Measurements from ENCODE around the gene LCN9. TPM values are rescaled to one million over a fixed set of nuclear protein-coding genes. Genes with fewer than 3 reads are reported as not detected.

Gene LCN9
- total RNA-seq, 1 experiment from 2014 or later, result 0.52 TPM

GRCh38 chr9:135703726-135704125 is 40.6 kb downstream of the LCN9 start:
- Histone ChIP-seq H3K4me2 (ENCODE audit: insufficient read depth, insufficient read length, low read length) (no peak overlapping the region), H3K18ac (ENCODE audit: insufficient read length, low read depth, low read length) (no peak overlapping the region), H2BK120ac (ENCODE audit: low read depth, low read length, poor library complexity, severe bottlenecking) (no peak overlapping the region), H4K5ac (ENCODE audit: insufficient read length, low read depth, low read length) (no peak overlapping the region), H4K91ac (ENCODE audit: insufficient read length, low read depth, low read length) (no peak overlapping the region), H3K79me1 (ENCODE audit: insufficient read depth, low read depth, low read length, poor library complexity, severe bottlenecking) (no peaks in the 10 kb centered on the region), H3K27me3 (ENCODE audit: insufficient read depth, low read length) (no peaks in the 10 kb centered on the region; the same call in 1 of the 2 replicates), H2BK15ac (ENCODE audit: low read depth, low read length) (no peak overlapping the region), H3K4ac (ENCODE audit: low read depth, low read length) (no peak overlapping the region), H2BK20ac (ENCODE audit: low read depth, low read length, poor library complexity, severe bottlenecking) (no peak overlapping the region), H3K4me1 (ENCODE audit: insufficient read depth, low read length) (no peaks in the 10 kb centered on the region), H2AK5ac (ENCODE audit: insufficient read length, low read length) (no peak overlapping the region), H3K14ac (ENCODE audit: insufficient read depth, low read length) (no peak overlapping the region; the same call in 1 of the 2 replicates), H2AFZ (ENCODE audit: low read length) (no peak overlapping the region), H3K79me2 (ENCODE audit: insufficient read depth, low read length) (no peaks in the 10 kb centered on the region), H3K9me3 (ENCODE audit: control insufficient read depth, low read depth, low read length) (no peaks in the 10 kb centered on the region), H3T11ph (ENCODE audit: low read length) (no peak overlapping the region), H3K27ac (ENCODE audit: insufficient read length, low read depth, low read length) (no peak overlapping the region), H3K9ac (ENCODE audit: extremely low read depth, insufficient read length, low read length) (no peak overlapping the region), H4K20me1 (ENCODE audit: control insufficient read depth, insufficient read depth, insufficient read length) (no peaks in the 10 kb centered on the region), H3K56ac (ENCODE audit: insufficient read length, low read depth, low read length) (no peak overlapping the region), H3K23ac (ENCODE audit: insufficient read length, low read depth, low read length) (no peak overlapping the region), H3K23me2 (ENCODE audit: insufficient read length, low read depth, low read length, poor library complexity, severe bottlenecking) (no peaks in the 10 kb centered on the region), H4K8ac (replicated peaks; ENCODE audit: insufficient read length, low read depth, low read length) (no peak overlapping the region), H2BK5ac (ENCODE audit: insufficient read length, low read length) (no peak overlapping the region), H2BK12ac (ENCODE audit: insufficient read length, low read depth, low read length) (no peak overlapping the region)
- peak; percentile 61 for DNase-seq
- Mint-ChIP-seq H3K4me3 (no peak overlapping the region), H3K4me1 (peaks cover 2 to 4% of the 10 kb centered on the region in 2 experiments; a peak in 3 of 4 replicates), H3K27ac (no peak overlapping the region), H3K9me3 (no peaks in the 10 kb centered on the region; a peak in 1 of 5 replicates), H3K36me3 (ENCODE audit: insufficient read depth in 1 of 3, low read depth in 3 of 3) (no peaks in the 10 kb centered on the region), H3K27me3 (ENCODE audit: low read depth) (peaks cover 19% of the 10 kb centered on the region)
- no peak for TF ChIP-seq CTCF (conservative IDR thresholded peaks at IDR 0.05)
- no CpG with 5 or more reads among the region's 14 CpGs for WGBS (ENCODE audit: extremely low coverage, insufficient read length, low lambda C conversion rate)
